GM19035 (cell line): ENCODE data around the gene C9.
"Not testable (repeated sequence)": the region's sequence is repeated elsewhere in the genome, so short reads cannot be mapped to it uniquely, and the experiment has no call there.

Experiments
- ATAC-seq: cut with Tn5 transposase; IDR thresholded peaks from one replicate; pipeline ENCODE4 v1.9.1; 2021; ENCODE audit not compliant: unreplicated experiment

C9 gene

GRCh38 chr5:39333104-39333503, 31.2 kb downstream of the C9 start:
- no peak for ATAC-seq

GRCh38 chr5:39331861-39332381, 32.4 kb downstream of the C9 start:
- no peak for ATAC-seq

GRCh38 chr5:39328731-39329130, 35.6 kb downstream of the C9 start:
- ATAC-seq, result no peak

- ATAC-seq, result no peak
Measured at GRCh38 chr5:39323542-39323941, 40.8 kb downstream of the C9 start.

DNA sequence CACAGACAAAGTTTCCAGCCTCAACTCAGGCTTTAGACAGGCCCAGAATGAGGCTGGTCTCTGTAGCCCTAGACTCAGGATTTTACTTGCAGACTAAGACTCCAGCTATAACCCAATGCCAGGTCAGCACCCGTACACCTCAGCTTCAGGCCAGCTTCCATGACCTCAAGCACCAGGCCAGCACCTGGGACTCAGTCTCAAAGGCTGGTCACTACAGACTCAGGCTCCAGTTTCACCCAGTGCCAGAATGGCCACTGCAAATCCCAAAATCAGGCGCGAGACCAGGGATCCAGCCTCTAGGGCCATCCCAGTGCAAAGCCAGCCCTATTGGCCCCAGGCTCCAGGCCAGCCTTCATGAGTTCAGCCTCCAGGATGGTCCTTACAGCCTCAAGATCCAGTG, 44.9 kb downstream of the C9 start:
- no peak for ATAC-seq

DNA sequence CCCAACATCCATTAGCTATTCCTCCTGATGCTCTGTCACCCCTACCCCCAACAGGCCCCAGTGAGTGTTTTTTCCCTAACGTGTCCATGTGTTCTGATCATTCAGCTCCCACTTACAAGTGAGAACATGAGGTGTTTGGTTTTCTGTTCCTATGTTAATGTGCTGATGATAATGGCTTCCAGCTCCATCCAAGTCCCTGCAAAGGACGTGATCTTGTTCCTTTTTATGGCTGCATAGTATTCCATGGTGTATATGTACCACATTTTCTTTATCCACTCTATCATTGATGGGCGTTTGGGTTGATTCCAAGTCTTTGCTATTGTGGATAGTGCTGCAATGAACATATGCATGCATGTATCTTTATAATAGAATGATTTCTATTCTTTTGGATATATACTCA, 47.8 kb downstream of the C9 start:
- ATAC-seq, result not testable (repeated sequence)

GRCh38 chr5:39315995-39316394, 48.3 kb downstream of the C9 start:
- ATAC-seq, result no peak

GRCh38 chr5:39314591-39314990, 49.7 kb downstream of the C9 start:
- ATAC-seq, result no peak

GRCh38 chr5:39309534-39309933, 54.8 kb downstream of the C9 start:
- no peak for ATAC-seq

GRCh38 chr5:39302472-39302871, 61.8 kb downstream of the C9 start:
- no peak for ATAC-seq

DNA sequence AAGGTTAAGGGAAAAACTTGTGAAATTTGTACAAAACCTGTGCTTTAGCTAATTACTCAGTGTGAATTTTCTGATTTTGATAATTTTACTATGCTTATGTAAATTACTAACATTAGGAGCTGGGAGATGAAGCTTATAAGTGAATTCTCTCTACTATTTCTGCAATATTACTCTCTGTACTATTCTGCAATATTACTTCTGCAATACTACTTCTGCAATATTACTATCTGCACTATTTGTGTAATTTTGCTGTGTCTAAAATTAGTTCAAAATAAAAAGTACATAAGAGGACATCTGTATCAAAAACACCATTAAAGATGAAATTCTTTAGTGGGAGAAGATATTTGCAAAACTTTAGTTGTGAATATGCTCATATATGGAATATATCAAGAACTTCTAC, 62.9 kb downstream of the C9 start:
- ATAC-seq, result no peak

- no peak for ATAC-seq
Measured at GRCh38 chr5:39299962-39300361, 64.3 kb downstream of the C9 start.

- ATAC-seq, result no peak
Measured at GRCh38 chr5:39294736-39295135, 69.6 kb downstream of the C9 start.

- no peak for ATAC-seq
Measured at GRCh38 chr5:39284552-39284951, 79.7 kb downstream of the C9 start.

DNA sequence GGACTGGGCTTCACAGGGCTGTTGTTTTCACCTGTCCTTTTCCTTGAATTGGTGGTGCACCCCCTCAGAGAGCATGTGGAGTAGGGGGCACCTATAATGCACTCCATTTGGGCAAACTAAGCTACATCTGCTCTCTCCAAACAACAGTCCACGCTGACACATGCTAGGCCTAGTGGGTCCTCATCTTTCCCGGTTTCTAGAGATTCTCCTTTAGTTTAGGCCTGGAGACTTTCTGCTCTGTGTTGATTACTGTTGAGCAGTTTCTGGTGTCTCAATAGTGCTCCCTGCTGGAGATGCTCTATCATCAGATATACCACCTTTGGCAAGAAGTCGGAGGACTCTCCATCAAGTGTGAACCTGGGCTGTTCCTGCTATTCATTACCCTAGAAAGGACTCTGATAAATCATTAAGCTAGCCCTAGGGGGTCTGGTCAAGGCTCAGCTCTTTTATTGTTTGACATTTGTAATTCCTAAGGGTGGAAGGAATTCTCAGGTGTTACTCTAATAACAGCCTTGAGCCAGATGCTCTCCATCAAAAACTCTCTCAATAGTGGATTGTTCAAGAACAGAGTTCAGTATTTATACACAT, 81.0 kb downstream of the C9 start:
- ATAC-seq, result peak; percentile 96

DNA sequence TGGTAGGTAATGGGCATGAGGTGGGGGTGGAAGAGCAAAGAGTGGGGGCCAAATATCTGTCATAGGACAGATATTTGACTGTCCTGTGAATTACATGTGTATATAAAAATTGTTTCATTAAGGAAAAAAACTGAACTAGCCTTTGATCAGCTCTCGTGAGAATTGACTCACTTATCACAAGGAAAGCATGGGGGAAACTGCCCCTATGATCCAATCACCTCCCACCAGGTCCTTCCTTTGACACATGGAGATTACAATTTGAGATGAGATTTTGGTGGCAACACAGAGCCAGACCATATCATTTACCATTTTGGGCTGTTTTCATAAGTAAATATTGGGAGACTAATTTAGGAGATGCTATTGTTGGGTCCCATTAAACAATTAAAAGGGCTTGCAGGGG, 81.7 kb downstream of the C9 start:
- no peak for ATAC-seq

DNA sequence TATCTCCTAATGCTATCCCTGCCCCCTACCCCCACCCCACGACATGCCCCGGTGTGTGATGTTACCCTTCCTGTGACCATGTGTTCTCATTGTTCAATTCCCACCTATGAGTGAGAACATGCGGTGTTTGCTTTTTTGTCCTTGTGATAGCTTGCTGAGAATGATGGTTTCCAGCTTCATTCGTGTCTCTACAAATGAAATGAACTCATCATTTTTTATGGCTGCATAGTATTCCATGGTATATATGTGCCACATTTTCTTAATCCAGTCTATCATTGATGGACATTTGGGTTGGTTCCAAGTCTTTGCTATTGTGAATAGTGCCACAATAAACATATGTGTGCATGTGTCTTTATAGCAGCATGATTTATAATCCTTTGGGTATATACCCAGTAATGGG, 88.4 kb downstream of the C9 start:
- not testable (repeated sequence) for ATAC-seq

GRCh38 chr5:39274398-39275085, 89.8 kb downstream of the C9 start:
- peak; percentile 93 for ATAC-seq

DNA sequence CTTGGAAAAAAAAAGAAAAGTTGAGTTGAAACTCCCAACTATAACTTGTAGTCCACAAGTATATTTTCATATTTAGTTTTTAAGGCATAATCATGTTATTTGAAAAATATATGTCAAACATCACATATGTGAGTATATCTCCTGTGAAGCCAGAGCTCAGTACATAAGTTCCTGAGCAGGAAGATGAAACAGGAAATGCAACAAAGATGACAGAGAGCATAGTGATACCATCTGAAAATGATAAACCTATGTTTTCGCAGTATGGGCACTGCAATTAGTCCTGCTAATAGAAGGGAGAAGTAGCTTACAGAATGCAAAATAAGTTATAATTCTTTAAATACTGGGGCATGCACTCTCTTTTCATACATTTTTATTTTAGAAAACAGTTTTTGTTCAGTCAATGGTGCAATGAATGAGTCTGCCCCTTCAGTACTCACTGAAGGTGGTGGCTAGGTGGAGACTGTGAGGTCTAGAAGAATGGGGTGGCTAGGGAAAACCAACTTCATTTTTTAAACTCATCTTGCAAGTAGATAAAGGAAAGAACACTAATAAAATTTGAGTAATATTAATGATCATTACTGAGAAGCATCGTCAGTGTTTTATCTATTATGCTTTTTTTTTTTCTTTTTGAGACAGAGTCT, 90.9 kb downstream of the C9 start:
- ATAC-seq, result no peak

DNA sequence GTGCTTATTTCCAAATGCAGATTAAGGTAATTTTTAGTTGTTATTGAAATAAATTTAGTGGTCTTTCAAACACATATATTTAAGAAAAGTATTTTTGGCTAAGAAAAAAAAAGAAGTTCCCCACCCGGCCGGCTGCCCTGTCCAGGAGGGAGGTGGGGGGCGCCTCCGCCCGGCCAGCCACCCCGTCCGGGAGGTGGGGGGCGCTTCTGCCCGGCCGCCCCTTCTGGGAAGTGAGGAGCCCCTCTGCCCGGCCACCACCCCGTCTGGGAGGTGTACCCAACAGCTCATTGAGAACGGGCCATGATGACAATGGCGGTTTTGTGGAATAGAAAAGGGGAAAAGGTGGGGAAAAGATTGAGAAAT, 91.4 kb downstream of the C9 start:
- ATAC-seq, result not testable (repeated sequence)

- peak; percentile 60 for ATAC-seq
Measured at GRCh38 chr5:39270225-39270848, 94.0 kb downstream of the C9 start.

GRCh38 chr5:39267186-39267585, 97.1 kb downstream of the C9 start:
- ATAC-seq, result no peak
